PC-3 (cell line): ENCODE results near the gene METTL27.
"Not testable (repeated sequence)": the region's sequence is repeated elsewhere in the genome, so short reads cannot be mapped to it uniquely, and the experiment has no call there.

Experiments
- EZH2 ChIP-seq: fragments of 300-600 bp; sonication (generic); IDR thresholded peaks from one replicate; pipeline ENCODE4 v1.6.1; 2017; ENCODE audit warnings: antibody characterized with exemption, mild to moderate bottlenecking, low read length; ENCODE audit not compliant: unreplicated experiment
- EZH2phosphoT487 ChIP-seq: fragments of 300-600 bp; sonication (generic); IDR thresholded peaks from 2 replicates; pipeline ENCODE4 v1.6.1; 2018; ENCODE audit warnings: mild to moderate bottlenecking, antibody characterized with exemption, low read length, borderline replicate concordance
- TF ChIP-seq, protein P1 (sequence below): fragments of 300-600 bp; sonication (generic); conservative IDR thresholded peaks from 2 replicates; pipeline ENCODE4 v1.5.1; 2017; ENCODE audit warnings: antibody characterized with exemption, low read depth, mild to moderate bottlenecking, low read length

DNA sequence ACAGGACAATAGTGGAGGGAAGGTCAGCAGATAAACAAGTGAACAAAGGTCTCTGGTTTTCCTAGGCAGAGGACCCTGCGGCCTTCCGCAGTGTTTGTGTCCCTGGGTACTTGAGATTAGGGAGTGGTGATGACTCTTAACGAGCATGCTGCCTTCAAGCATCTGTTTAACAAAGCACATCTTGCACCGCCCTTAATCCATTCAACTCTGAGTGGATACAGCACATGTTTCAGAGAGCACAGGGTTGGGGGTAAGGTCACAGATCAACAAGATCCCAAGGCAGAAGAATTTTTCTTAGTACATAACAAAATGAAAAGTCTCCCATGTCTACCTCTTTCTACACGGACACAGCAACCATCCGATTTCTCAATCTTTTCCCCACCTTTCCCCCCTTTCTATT is 45.7 kb downstream of the METTL27 start:
- TF ChIP-seq, protein P1, sequence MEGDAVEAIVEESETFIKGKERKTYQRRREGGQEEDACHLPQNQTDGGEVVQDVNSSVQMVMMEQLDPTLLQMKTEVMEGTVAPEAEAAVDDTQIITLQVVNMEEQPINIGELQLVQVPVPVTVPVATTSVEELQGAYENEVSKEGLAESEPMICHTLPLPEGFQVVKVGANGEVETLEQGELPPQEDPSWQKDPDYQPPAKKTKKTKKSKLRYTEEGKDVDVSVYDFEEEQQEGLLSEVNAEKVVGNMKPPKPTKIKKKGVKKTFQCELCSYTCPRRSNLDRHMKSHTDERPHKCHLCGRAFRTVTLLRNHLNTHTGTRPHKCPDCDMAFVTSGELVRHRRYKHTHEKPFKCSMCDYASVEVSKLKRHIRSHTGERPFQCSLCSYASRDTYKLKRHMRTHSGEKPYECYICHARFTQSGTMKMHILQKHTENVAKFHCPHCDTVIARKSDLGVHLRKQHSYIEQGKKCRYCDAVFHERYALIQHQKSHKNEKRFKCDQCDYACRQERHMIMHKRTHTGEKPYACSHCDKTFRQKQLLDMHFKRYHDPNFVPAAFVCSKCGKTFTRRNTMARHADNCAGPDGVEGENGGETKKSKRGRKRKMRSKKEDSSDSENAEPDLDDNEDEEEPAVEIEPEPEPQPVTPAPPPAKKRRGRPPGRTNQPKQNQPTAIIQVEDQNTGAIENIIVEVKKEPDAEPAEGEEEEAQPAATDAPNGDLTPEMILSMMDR: not testable (repeated sequence)
- not testable (repeated sequence) for TF ChIP-seq EZH2, EZH2phosphoT487
